ENCODE results near the gene RPL10A. TPM values are rescaled to one million over a fixed set of nuclear protein-coding genes. Genes with fewer than 3 reads are reported as not detected.
"Not testable (repeated sequence)": the region's sequence is repeated elsewhere in the genome, so short reads cannot be mapped to it uniquely, and the experiment has no call there.

The RPL10A gene
- total RNA-seq, 2 experiments from 2014 or later, result 1,373 to 1,398 TPM

GRCh38 chr6:35436071-35436857 lies 31.9 kb upstream of the RPL10A start:
- Mint-ChIP-seq H3K27me3 (no peaks in the 10 kb centered on the region), H3K4me1 (no peaks in the 10 kb centered on the region), H3K36me3 (no peaks in the 10 kb centered on the region), H3K9me3 (no peaks in the 10 kb centered on the region), H3K4me3 (no peak overlapping the region), H3K27ac (no peak overlapping the region)
- DNase-seq (no peak), ATAC-seq (ENCODE audit: low read depth) (no peak)
- POLR2A ChIA-PET, result interaction anchor here (1.2 to 1.6 kb wide), 2 partner anchors 15 to 17 kb away, joined by 4 to 5 read pairs; no protein-coding TSS in a partner anchor

- H3K4me1 Mint-ChIP-seq; H3K27me3 Mint-ChIP-seq; POLR2A ChIA-PET; H3K4me3 Mint-ChIP-seq; H3K9me3 Mint-ChIP-seq; DNase-seq; ATAC-seq (ENCODE audit: low read depth); H3K36me3 Mint-ChIP-seq; H3K27ac Mint-ChIP-seq: not testable (repeated sequence)
These were observed 29.7 kb upstream of the RPL10A start for GRCh38 chr6:35438378-35439065.

GRCh38 chr6:35439308-35439707 lies 28.9 kb upstream of the RPL10A start:
- H3K4me3 Mint-ChIP-seq, result no peak overlapping the region
- H3K4me1 Mint-ChIP-seq, result peaks cover under 1% of the 10 kb centered on the region
- H3K36me3 Mint-ChIP-seq, result no peaks in the 10 kb centered on the region
- ATAC-seq (ENCODE audit: low read depth) (no peak), DNase-seq (no peak)
- no peaks in the 10 kb centered on the region for H3K9me3 Mint-ChIP-seq
- H3K27ac Mint-ChIP-seq, result peak overlapping the region; percentile 21
- POLR2A ChIA-PET, result no interaction called here
- H3K27me3 Mint-ChIP-seq, result no peaks in the 10 kb centered on the region

- POLR2A ChIA-PET, result no interaction called here
- Mint-ChIP-seq H3K9me3 (no peaks in the 10 kb centered on the region), H3K27me3 (peaks cover 2% of the 10 kb centered on the region), H3K4me3 (no peak overlapping the region), H3K27ac (no peak overlapping the region), H3K4me1 (peaks cover 13% of the 10 kb centered on the region), H3K36me3 (no peaks in the 10 kb centered on the region)
- ATAC-seq (ENCODE audit: low read depth) (no peak), DNase-seq (no peak)
These were observed 27.0 kb upstream of the RPL10A start for GRCh38 chr6:35441205-35441604.

- no peak for ATAC-seq (ENCODE audit: low read depth)
- POLR2A ChIA-PET, result no interaction called here
These were observed 26.6 kb upstream of the RPL10A start for GRCh38 chr6:35441642-35442041.

GRCh38 chr6:35442693-35443092 lies 25.5 kb upstream of the RPL10A start:
- H3K4me1 Mint-ChIP-seq, result peaks cover 16% of the 10 kb centered on the region
- H3K27ac Mint-ChIP-seq, result no peak overlapping the region
- H3K36me3 Mint-ChIP-seq, result no peaks in the 10 kb centered on the region
- POLR2A ChIA-PET, result interaction anchor here (0.7 kb wide), 1 partner anchor 285 kb away, joined by 3 read pairs; no protein-coding TSS in a partner anchor
- no peak for DNase-seq
- H3K27me3 Mint-ChIP-seq, result peaks cover 2% of the 10 kb centered on the region
- ATAC-seq (ENCODE audit: low read depth), result no peak
- H3K4me3 Mint-ChIP-seq, result no peak overlapping the region
- H3K9me3 Mint-ChIP-seq, result no peaks in the 10 kb centered on the region

More at GRCh38 chr6:35441642-35442041, 26.6 kb upstream of the RPL10A start:
- Mint-ChIP-seq H3K36me3 (no peaks in the 10 kb centered on the region), H3K27me3 (peaks cover 2% of the 10 kb centered on the region), H3K27ac (no peak overlapping the region), H3K4me1 (peaks cover 14% of the 10 kb centered on the region), H3K9me3 (no peaks in the 10 kb centered on the region), H3K4me3 (no peak overlapping the region)
- no peak for DNase-seq

GRCh38 chr6:35443341-35444030 lies 24.7 kb upstream of the RPL10A start:
- no peak for ATAC-seq (ENCODE audit: low read depth)
- no peaks in the 10 kb centered on the region for H3K36me3 Mint-ChIP-seq
- DNase-seq, result no peak
- H3K9me3 Mint-ChIP-seq, result no peaks in the 10 kb centered on the region
- POLR2A ChIA-PET, result interaction anchor here (1.1 kb wide), 1 partner anchor 44 kb away, joined by 3 read pairs; no protein-coding TSS in a partner anchor
- H3K4me3 Mint-ChIP-seq, result no peak overlapping the region
- no peak overlapping the region for H3K27ac Mint-ChIP-seq
- H3K4me1 Mint-ChIP-seq, result peaks cover 16% of the 10 kb centered on the region
- peaks cover 2% of the 10 kb centered on the region for H3K27me3 Mint-ChIP-seq

GRCh38 chr6:35445691-35446090 lies 22.5 kb upstream of the RPL10A start:
- ATAC-seq (ENCODE audit: low read depth), result peak; percentile 59
- peaks cover 4% of the 10 kb centered on the region for H3K27me3 Mint-ChIP-seq
- peak overlapping the region; percentile 54 for H3K4me3 Mint-ChIP-seq
- DNase-seq, result peak; percentile 65
- POLR2A ChIA-PET, result interaction anchor here (1.0 to 1.2 kb wide), 2 partner anchors 27 to 150 kb away, joined by 3 to 4 read pairs; no protein-coding TSS in a partner anchor
- no peaks in the 10 kb centered on the region for H3K36me3 Mint-ChIP-seq
- no peaks in the 10 kb centered on the region for H3K9me3 Mint-ChIP-seq
- peaks cover 20% of the 10 kb centered on the region for H3K4me1 Mint-ChIP-seq
- peak overlapping the region; percentile 51 for H3K27ac Mint-ChIP-seq

GRCh38 chr6:35448191-35448590 lies 20.0 kb upstream of the RPL10A start:
- no peak overlapping the region for H3K27ac Mint-ChIP-seq
- POLR2A ChIA-PET, result interaction anchor here (1.2 to 3.3 kb wide), 2 partner anchors 80 to 105 kb away, joined by 3 to 23 read pairs; partner anchors contain the start of gene PPARD
- H3K4me1 Mint-ChIP-seq, result peaks cover 32% of the 10 kb centered on the region
- ATAC-seq (ENCODE audit: low read depth) (no peak), DNase-seq (no peak)
- peaks cover 6% of the 10 kb centered on the region for H3K27me3 Mint-ChIP-seq
- no peaks in the 10 kb centered on the region for H3K9me3 Mint-ChIP-seq
- no peaks in the 10 kb centered on the region for H3K36me3 Mint-ChIP-seq
- no peak overlapping the region for H3K4me3 Mint-ChIP-seq

- no peaks in the 10 kb centered on the region for H3K9me3 Mint-ChIP-seq
- H3K36me3 Mint-ChIP-seq, result peaks cover 2% of the 10 kb centered on the region
- H3K4me1 Mint-ChIP-seq, result peaks cover 42% of the 10 kb centered on the region
- POLR2A ChIA-PET, result interaction anchor here (1.2 to 3.3 kb wide), 4 partner anchors 30 to 146 kb away, joined by 3 to 23 read pairs (median 6); partner anchors contain the start of gene PPARD
- DNase-seq, result no peak
- peaks cover 6% of the 10 kb centered on the region for H3K27me3 Mint-ChIP-seq
- H3K27ac Mint-ChIP-seq, result no peak overlapping the region
- peak; percentile 62 for ATAC-seq (ENCODE audit: low read depth)
- H3K4me3 Mint-ChIP-seq, result no peak overlapping the region
These were observed 18.8 kb upstream of the RPL10A start for GRCh38 chr6:35449287-35449881.

GRCh38 chr6:35451354-35452182 lies 16.6 kb upstream of the RPL10A start:
- Mint-ChIP-seq H3K4me3 (peak overlapping the region; percentile 86), H3K27ac (peak overlapping the region; percentile 69), H3K4me1 (peaks cover 41% of the 10 kb centered on the region), H3K27me3 (peaks cover 4% of the 10 kb centered on the region), H3K36me3 (peaks cover 14% of the 10 kb centered on the region), H3K9me3 (no peaks in the 10 kb centered on the region)
- DNase-seq (no peak), ATAC-seq (ENCODE audit: low read depth) (no peak)
- POLR2A ChIA-PET, result interaction anchor here (0.6 to 2.6 kb wide), 8 partner anchors 16 to 280 kb away, joined by 3 to 11 read pairs (median 6); partner anchors contain the start of gene PPARD
